GM19099 (cell line): ENCODE data around the gene PLCXD3.

ENCODE experiments used
- POLR2A ChIP-seq: IDR thresholded peaks from 3 replicates; pipeline ENCODE4 v1.6.1; 2011; ENCODE audit warnings: low read depth; ENCODE audit not compliant: insufficient read length; ENCODE audit errors: extremely low read depth

The PLCXD3 gene, protein sequence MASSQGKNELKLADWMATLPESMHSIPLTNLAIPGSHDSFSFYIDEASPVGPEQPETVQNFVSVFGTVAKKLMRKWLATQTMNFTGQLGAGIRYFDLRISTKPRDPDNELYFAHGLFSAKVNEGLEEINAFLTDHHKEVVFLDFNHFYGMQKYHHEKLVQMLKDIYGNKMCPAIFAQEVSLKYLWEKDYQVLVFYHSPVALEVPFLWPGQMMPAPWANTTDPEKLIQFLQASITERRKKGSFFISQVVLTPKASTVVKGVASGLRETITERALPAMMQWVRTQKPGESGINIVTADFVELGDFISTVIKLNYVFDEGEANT

DNA sequence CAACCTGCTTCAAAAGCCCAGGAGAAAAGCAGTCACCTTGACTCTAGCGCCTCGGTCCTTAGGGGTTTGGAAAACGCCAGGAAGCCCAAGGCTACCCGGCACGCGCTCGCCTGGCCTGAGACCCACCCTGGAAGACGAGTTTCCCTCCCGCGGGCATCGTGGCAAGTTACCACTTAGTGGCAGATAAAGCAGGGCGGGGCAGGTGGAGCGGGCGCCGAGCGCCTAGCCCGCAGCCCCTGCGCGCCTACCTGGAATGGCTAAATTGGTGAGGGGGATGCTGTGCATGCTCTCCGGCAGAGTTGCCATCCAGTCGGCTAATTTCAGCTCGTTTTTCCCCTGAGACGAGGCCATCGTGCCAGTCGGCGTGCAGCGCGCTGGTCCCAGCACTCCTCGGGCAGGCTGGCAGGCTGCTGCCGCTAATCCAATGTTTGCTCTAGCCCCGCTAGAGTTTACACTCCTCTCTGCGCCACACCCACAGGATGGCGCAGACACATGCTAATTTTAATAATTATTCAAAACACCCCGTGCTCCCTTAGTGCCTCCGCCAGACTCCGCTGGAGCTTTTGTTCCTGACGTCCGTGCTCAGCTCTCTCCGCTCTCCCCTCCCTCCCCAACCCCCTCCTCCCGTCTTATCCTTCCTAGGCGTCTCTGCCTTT, at the start of gene PLCXD3:
TSS of gene PLCXD3 (minus strand) at position 426 of the 656 bp plus-strand sequence. CDS start at position 351, 75 bp downstream.
- no peak for TF ChIP-seq POLR2A

DNA sequence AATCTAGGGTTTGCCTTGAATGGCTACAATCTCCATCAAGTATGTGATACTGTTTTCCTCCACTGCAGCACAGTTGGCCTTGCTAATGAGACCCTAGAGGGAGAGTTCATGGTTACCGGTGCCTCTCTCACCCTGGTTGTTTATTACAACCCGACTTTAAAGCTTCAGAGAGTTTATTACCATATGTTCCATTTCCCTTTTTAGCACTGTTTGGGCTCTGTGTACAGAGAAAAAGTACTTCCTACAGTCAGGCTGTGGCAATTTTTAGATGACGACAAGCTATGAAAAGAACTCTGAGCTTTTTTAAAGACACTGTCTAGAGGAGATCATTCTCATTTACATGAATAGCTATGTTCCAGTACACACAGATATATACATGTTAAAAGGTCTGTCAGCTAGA, 48.8 kb upstream of the PLCXD3 start:
- TF ChIP-seq POLR2A = no peak

DNA sequence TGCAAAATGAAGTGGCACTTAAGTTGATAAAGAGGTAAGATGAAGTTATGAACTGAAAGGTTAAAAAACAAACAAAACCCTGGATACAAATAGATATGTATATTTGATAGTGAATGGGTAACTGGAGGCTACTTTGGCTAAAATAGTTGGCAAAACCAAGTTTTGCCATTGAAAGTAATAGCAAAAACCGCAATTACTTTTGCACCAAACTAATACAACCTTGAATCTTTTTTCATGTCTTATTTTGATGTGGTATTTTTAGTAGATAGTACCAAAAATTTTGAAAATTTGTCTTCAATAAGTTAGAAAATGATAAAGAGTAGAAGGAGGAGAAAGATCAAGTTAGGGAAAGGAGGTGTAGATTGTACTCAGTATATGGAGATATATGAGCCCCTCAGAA, 47.9 kb upstream of the PLCXD3 start:
- TF ChIP-seq POLR2A = no peak

DNA sequence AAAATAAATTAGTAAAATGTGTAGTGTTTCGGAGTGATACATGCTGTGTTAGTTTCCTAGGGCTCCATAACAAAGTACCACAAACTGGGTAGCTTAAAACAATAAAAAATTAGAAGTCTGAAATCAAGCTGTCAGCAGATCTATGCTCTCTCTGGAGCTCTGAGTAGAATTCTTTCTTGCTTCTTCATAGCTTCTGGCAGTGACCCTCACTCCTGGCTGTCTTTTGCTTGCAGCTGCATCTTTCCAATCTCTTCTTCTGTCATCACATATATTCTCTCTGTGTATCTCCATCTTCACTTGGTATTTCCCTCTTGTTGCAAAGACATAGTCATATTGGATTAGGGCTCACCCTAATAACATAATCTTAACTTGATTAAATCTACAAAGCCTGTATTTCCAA, 37.6 kb upstream of the PLCXD3 start:
- no peak for TF ChIP-seq POLR2A

DNA sequence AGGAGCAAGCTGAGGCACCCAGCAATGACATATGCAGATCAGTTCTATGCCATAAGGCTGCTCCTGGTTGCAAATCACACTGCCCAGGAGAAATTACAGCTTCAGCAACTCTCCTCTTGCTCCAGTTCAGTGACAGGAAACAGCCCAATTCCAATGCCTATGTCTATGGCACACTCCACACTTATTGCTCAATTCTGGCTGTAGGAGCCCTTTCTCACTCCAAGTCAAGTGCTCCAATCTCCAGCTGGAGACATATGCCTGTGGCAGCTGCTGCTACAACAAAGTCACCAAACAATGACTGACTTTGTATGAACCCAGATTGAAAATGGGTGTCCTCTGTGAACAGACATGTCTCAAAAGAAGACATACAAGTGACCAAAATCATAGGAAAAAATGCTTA, 31.8 kb upstream of the PLCXD3 start:
- no peak for TF ChIP-seq POLR2A

GRCh38 chr5:41539454-41539853, 29.1 kb upstream of the PLCXD3 start:
- TF ChIP-seq POLR2A = no peak

GRCh38 chr5:41537581-41537980, 27.2 kb upstream of the PLCXD3 start:
- no peak for TF ChIP-seq POLR2A

GRCh38 chr5:41532485-41532884, 22.1 kb upstream of the PLCXD3 start:
- no peak for TF ChIP-seq POLR2A

DNA sequence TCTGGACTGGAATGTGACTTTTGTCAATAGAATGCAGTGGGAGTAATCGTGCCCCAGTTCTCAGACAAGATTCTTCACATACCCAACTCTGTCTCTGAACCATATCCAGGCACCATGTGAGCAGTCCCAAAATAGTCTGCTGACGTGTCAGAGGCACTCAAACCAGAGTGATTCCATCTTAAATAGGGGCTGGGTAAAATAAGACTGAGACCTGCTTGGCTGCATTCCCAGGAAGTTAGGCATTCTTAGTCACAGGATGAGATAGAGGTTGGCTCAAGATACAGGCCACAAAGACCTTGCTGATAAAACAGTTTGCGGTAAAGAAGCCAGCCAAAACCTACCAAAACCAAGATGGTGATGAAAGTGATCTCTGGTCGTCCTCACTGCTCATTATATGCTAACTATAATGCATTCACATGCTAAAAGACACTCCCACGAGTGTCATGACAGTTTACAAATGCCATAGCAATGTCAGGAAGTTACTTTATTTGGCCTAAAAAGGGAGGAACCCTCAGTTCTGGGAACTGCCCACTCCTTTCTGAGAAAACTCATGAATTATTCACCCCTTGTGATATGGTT, 16.9 kb upstream of the PLCXD3 start:
- TF ChIP-seq POLR2A = no peak

DNA sequence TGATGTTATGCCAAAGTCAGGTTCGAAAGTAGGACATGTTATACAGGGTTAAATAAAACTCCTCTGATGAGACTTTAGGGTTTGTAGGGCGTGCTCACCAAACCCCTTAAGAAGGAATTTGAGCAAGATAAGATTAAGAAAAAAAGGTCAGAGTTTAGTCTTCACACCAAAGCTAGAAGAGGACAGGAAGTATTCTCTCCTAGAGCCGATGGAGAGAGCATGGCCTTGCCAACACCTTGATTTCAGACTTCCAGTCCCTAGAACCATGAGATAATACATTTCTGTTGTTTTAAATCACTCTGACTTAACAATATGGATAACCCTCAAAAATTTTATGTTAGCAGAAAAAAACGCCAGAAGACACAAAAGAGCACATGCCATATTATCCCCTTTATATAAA, 16.3 kb upstream of the PLCXD3 start:
- TF ChIP-seq POLR2A = no peak

- no peak for TF ChIP-seq POLR2A
Observed at GRCh38 chr5:41524174-41524573, 13.8 kb upstream of the PLCXD3 start.

DNA sequence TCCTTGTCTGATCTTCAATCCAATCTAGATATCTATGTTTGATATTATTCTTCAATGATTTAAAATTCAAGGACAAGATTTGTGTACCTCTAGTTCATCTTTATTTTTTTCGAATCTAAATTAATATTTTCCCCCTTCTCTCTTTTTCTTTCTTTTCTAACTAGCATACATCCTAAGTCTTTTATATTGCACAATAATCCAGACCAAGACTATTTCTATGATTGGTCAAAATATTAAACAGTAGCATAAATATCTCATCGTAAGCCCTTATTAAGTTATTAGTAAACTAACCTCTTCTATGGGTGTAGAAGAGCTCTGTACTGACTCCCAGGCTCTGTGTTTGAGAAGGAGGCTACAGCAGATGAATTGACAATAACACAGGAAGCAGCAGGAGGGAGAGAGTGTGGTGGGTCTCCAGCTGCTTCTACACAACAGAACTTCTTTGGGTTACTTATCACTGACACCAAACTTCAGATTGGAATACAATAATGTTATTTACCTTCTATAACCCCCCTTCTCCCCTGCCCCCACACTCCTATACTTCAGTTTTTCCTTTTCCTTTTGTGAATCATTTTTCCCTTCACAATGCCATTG, 11.9 kb upstream of the PLCXD3 start:
- no peak for TF ChIP-seq POLR2A

- TF ChIP-seq POLR2A = no peak
Observed at GRCh38 chr5:41519801-41520200, 9.4 kb upstream of the PLCXD3 start.

GRCh38 chr5:41517909-41518308, 7.5 kb upstream of the PLCXD3 start:
- no peak for TF ChIP-seq POLR2A

DNA sequence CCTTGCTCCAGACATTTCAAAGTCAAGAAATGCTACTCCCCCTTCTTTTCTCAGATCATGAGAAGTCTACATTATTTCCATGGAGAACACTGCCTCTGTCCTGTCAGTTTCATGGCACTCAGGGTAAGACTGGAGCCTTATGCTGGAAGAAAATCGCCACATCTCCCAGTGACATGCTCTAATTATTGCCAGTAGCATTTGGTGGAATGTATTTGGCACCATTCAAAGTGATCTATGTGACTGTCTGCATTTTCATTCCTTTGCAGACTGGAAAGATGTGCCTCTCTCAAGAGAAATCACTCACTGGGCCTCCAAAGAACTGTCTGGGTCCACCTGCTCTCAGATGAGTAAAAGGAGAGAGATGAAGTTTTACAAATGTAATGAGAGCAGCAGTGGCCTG, 840 bp upstream of the PLCXD3 start:
- no peak for TF ChIP-seq POLR2A
